Inferior parietal cortex (tissue), 1 donor: ENCODE measurements around the gene MAN1A2.
"Not testable (repeated sequence)": the region's sequence is repeated elsewhere in the genome, so short reads cannot be mapped to it uniquely, and the experiment has no call there.

ENCODE experiments used
- DNase-seq: peaks from one replicate; pipeline ENCODE4 v3.0.0-alpha.2; 2016; ENCODE audit errors: extremely low spot score

Gene MAN1A2

GRCh38 chr1:117396636-117397035 lies 29.4 kb downstream of the MAN1A2 start:
- DNase-seq, result no peak

- DNase-seq, result no peak
Observed at GRCh38 chr1:117398957-117399356, 31.7 kb downstream of the MAN1A2 start.

- no peak for DNase-seq
Observed at GRCh38 chr1:117401761-117402160, 34.5 kb downstream of the MAN1A2 start.

GRCh38 chr1:117403597-117403996 lies 36.3 kb downstream of the MAN1A2 start:
- no peak for DNase-seq

GRCh38 chr1:117405042-117405441 lies 37.8 kb downstream of the MAN1A2 start:
- no peak for DNase-seq

GRCh38 chr1:117412472-117412871 lies 45.2 kb downstream of the MAN1A2 start:
- DNase-seq, result no peak

- no peak for DNase-seq
Observed at GRCh38 chr1:117413412-117413811, 46.2 kb downstream of the MAN1A2 start.

GRCh38 chr1:117414943-117415342 lies 47.7 kb downstream of the MAN1A2 start:
- no peak for DNase-seq

GRCh38 chr1:117416004-117416403 lies 48.8 kb downstream of the MAN1A2 start:
- no peak for DNase-seq

- DNase-seq, result no peak
Observed at GRCh38 chr1:117416546-117417125, 49.4 kb downstream of the MAN1A2 start.

- DNase-seq, result no peak
Observed at GRCh38 chr1:117425050-117425734, 57.9 kb downstream of the MAN1A2 start.

GRCh38 chr1:117427297-117427696 lies 60.0 kb downstream of the MAN1A2 start:
- no peak for DNase-seq

- no peak for DNase-seq
Observed at GRCh38 chr1:117433943-117434342, 66.7 kb downstream of the MAN1A2 start.

GRCh38 chr1:117436513-117436912 lies 69.3 kb downstream of the MAN1A2 start:
- peak; percentile 38 for DNase-seq

GRCh38 chr1:117447661-117448060 lies 80.4 kb downstream of the MAN1A2 start:
- no peak for DNase-seq

GRCh38 chr1:117452216-117452615 lies 85.0 kb downstream of the MAN1A2 start:
- DNase-seq, result no peak

GRCh38 chr1:117453958-117454357 lies 86.7 kb downstream of the MAN1A2 start:
- no peak for DNase-seq

GRCh38 chr1:117458410-117458809 lies 91.2 kb downstream of the MAN1A2 start:
- not testable (repeated sequence) for DNase-seq

- no peak for DNase-seq
Observed at GRCh38 chr1:117466761-117467160, 99.5 kb downstream of the MAN1A2 start.

- no peak for DNase-seq
Observed at GRCh38 chr1:117467336-117467735, 100.1 kb downstream of the MAN1A2 start.

- DNase-seq, result no peak
Observed at GRCh38 chr1:117473063-117473462, 105.8 kb downstream of the MAN1A2 start.

- not testable (repeated sequence) for DNase-seq
Observed at GRCh38 chr1:117475495-117475894, 108.2 kb downstream of the MAN1A2 start.

GRCh38 chr1:117479086-117479485 lies 111.8 kb downstream of the MAN1A2 start:
- DNase-seq, result no peak

- no peak for DNase-seq
Observed at GRCh38 chr1:117481410-117481809, 114.2 kb downstream of the MAN1A2 start.
